Dermis blood vessel endothelial cell (primary cell): ENCODE results near the gene FAM180A. TPM values are rescaled to one million over a fixed set of nuclear protein-coding genes. Genes with fewer than 3 reads are reported as not detected.

Experiments
- total RNA-seq: library from RNA; depleted of rRNA; stranded (reverse); fragments of >200 nt; gene quantifications from 2 replicates; pipeline ENCODE4 v1.2.3, GENCODE V29; 2014

The FAM180A gene
- total RNA-seq, 1 donor from 2014 or later = not detected

Other genes starting within 250 kb of the FAM180A start
- 4.8 and 6.7 TPM in 2 replicates for gene CNOT4, start 238.7 kb downstream of the FAM180A start, total RNA-seq
- 50.2 and 74.1 TPM in 2 replicates for gene NUP205, start 190.9 kb downstream of the FAM180A start, total RNA-seq
- gene STMP1, start 86.3 kb downstream of the FAM180A start, total RNA-seq = 7.3 and 7.9 TPM in 2 replicates
- not detected in 2 replicates for gene SLC13A4, start 20.6 kb downstream of the FAM180A start, total RNA-seq
- 101 and 171 TPM in 2 replicates for gene MTPN, start 228.5 kb upstream of the FAM180A start, total RNA-seq